H1 (cell line): ENCODE results near the gene MBOAT1. TPM values are rescaled to one million over a fixed set of nuclear protein-coding genes. Genes with fewer than 3 reads are reported as not detected.

Source experiments
- CTCF ChIA-PET: fragments of 300-600 bp; sonication (Branson Sonifier 250); formaldehyde crosslinking; loops from one replicate; lab custom pipeline; 2021; ENCODE audit not compliant: partially characterized antibody; lab: Charles Lee
- POLR2A ChIA-PET: fragments of 300-600 bp; sonication (Branson Sonifier 250); formaldehyde crosslinking; loops from one replicate; lab custom pipeline; 2021; ENCODE audit warnings: inconsistent platforms; ENCODE audit not compliant: partially characterized antibody; lab: Charles Lee
- DNase-seq, 2 experiments: peaks; one replicate each; pipeline versions ENCODE4 v3.0.0 to v3.0.0-alpha.2; 2010 to 2022; ENCODE audit warnings: low spot score in 2 of 2, low read depth in 1 of 2, mixed read lengths in 1 of 2
- FAIRE-seq: peaks from 2 replicates; lab custom pipeline; 2011; peaks lifted over from hg19 to GRCh38; lab: Jason Lieb, UNC
- H2AFZ ChIP-seq: 2 replicates; pipeline ENCODE4 v1.8.1; 2012; ENCODE audit warnings: low read length, inconsistent platforms
- H2AK5ac ChIP-seq: 2 replicates; pipeline ENCODE4 v1.6.1; 2013; ENCODE audit warnings: low read depth, low read length
- H2BK120ac ChIP-seq: replicated peaks from 2 replicates; pipeline ENCODE3; 2013; ENCODE audit warnings: low read depth, low read length, inconsistent platforms
- H2BK12ac ChIP-seq: 2 replicates; pipeline ENCODE4 v1.6.1; 2013; ENCODE audit warnings: low read depth, low read length
- H2BK15ac ChIP-seq: 2 replicates; pipeline ENCODE4 v1.6.1; 2013; ENCODE audit warnings: low read length
- H2BK20ac ChIP-seq: 2 replicates; pipeline ENCODE4 v1.6.1; 2013; ENCODE audit warnings: low read length
- H2BK5ac ChIP-seq: 2 replicates; pipeline ENCODE4 v1.6.1; 2013; ENCODE audit warnings: low read depth, low read length
- H3K14ac ChIP-seq: 2 replicates; pipeline ENCODE4 v1.6.1; 2013; ENCODE audit warnings: inconsistent platforms; ENCODE audit not compliant: insufficient read length
- H3K18ac ChIP-seq: 2 replicates; pipeline ENCODE4 v1.6.1; 2013; ENCODE audit warnings: low read length; ENCODE audit errors: extremely low read depth
- H3K23ac ChIP-seq: 2 replicates; pipeline ENCODE4 v1.6.1; 2013; ENCODE audit warnings: inconsistent platforms; ENCODE audit not compliant: insufficient read length
- H3K23me2 ChIP-seq: 2 replicates; pipeline ENCODE4 v1.6.1; 2013; ENCODE audit warnings: low read depth, low read length
- H3K27ac ChIP-seq: 2 replicates; pipeline ENCODE4 v1.6.1; 2011; ENCODE audit warnings: low read depth, low read length, inconsistent platforms
- H3K27me3 ChIP-seq, 4 experiments: replicated peaks in 1 of 4; 1 replicate in 1 of 4; 2 replicates in 3 of 4; pipeline versions ENCODE4 v1.6.1 to v1.8.1; 2011 to 2013; ENCODE audit warnings: low read length in 3 of 4, mild to moderate bottlenecking in 3 of 4, inconsistent platforms in 2 of 4, mixed read lengths in 2 of 4, moderate library complexity in 1 of 4; ENCODE audit not compliant: control insufficient read depth in 3 of 4, insufficient read depth in 3 of 4; ENCODE audit errors: extremely low read depth in 1 of 4
- H3K36me3 ChIP-seq, 4 experiments: 2 replicates each; pipeline versions ENCODE4 v1.6.1 to v1.8.1; 2011 to 2013; ENCODE audit warnings: mild to moderate bottlenecking in 4 of 4, low read length in 3 of 4, moderate library complexity in 2 of 4, control low read depth in 1 of 4, inconsistent platforms in 1 of 4; ENCODE audit not compliant: insufficient read depth in 4 of 4, control insufficient read depth in 2 of 4
- H3K4ac ChIP-seq: replicated peaks from 2 replicates; pipeline ENCODE3; 2013; ENCODE audit warnings: low read length, low read depth, mixed read lengths, inconsistent platforms; ENCODE audit not compliant: insufficient read length
- H3K4me1 ChIP-seq, 4 experiments: replicated peaks in 1 of 4; 1 replicate in 1 of 4; 2 replicates in 3 of 4; pipeline versions ENCODE4 v1.6.1 to v1.8.1; 2011 to 2013; ENCODE audit warnings: low read length in 3 of 4, inconsistent platforms in 2 of 4, mixed read lengths in 1 of 4; ENCODE audit not compliant: insufficient read depth in 4 of 4, control insufficient read depth in 3 of 4
- H3K4me2 ChIP-seq, 2 experiments: 2 replicates each; pipeline versions ENCODE4 v1.6.1 to v1.8.1; 2011 to 2013; ENCODE audit warnings: low read depth in 2 of 2, low read length in 2 of 2, control low read depth in 1 of 2, inconsistent platforms in 1 of 2, mild to moderate bottlenecking in 1 of 2; ENCODE audit not compliant: insufficient read depth in 1 of 2
- H3K4me3 ChIP-seq, 4 experiments: fragments of 200-600, 300-600 bp in 1 of 4; sonication (generic), shearing (Covaris generic), sonication (Bioruptor Twin) in 1 of 4; 2 replicates each; pipeline versions ENCODE4 v1.5.1 to v1.8.1; 2011 to 2016; ENCODE audit warnings: low read length in 4 of 4, low read depth in 3 of 4, control low read depth in 2 of 4, inconsistent platforms in 2 of 4, mild to moderate bottlenecking in 2 of 4, mixed read lengths in 1 of 4, moderate library complexity in 1 of 4; ENCODE audit not compliant: insufficient read depth in 2 of 4; ENCODE audit errors: extremely low read depth in 1 of 4
- H3K56ac ChIP-seq: replicated peaks from 2 replicates; pipeline ENCODE3; 2013; ENCODE audit warnings: low read depth, mild to moderate bottlenecking, mixed read lengths, low read length, inconsistent platforms; ENCODE audit not compliant: insufficient read length
- H3K79me1 ChIP-seq: 2 replicates; pipeline ENCODE4 v1.6.1; 2013; ENCODE audit warnings: low read depth, low read length, control low read depth
- H3K79me2 ChIP-seq, 2 experiments: 2 replicates each; pipeline versions ENCODE4 v1.6.1 to v1.8.1; 2012 to 2013; ENCODE audit warnings: low read length in 2 of 2, mild to moderate bottlenecking in 2 of 2, inconsistent platforms in 1 of 2; ENCODE audit not compliant: insufficient read depth in 2 of 2, control insufficient read depth in 1 of 2
- H3K9ac ChIP-seq, 4 experiments: replicated peaks in 1 of 4; 1 replicate in 1 of 4; 2 replicates in 3 of 4; pipeline versions ENCODE4 v1.6.1 to v1.8.1; 2011 to 2013; ENCODE audit warnings: low read depth in 3 of 4, low read length in 3 of 4, control low read depth in 2 of 4, mild to moderate bottlenecking in 2 of 4, moderate library complexity in 2 of 4, inconsistent platforms in 1 of 4; ENCODE audit errors: extremely low read depth in 1 of 4
- H3K9me3 ChIP-seq, 2 experiments: 2 replicates each; pipeline versions ENCODE4 v1.6.1 to v1.8.1; 2012 to 2013; ENCODE audit warnings: mild to moderate bottlenecking in 2 of 2, moderate library complexity in 2 of 2, control low read depth in 1 of 2, inconsistent platforms in 1 of 2, low read depth in 1 of 2, low read length in 1 of 2, mixed read lengths in 1 of 2; ENCODE audit not compliant: insufficient read depth in 2 of 2
- H4K20me1 ChIP-seq, 2 experiments: replicated peaks in 1 of 2; 2 replicates each; pipeline versions ENCODE3 to v1.8.1; 2011 to 2013; ENCODE audit warnings: inconsistent platforms in 2 of 2, low read length in 2 of 2, mild to moderate bottlenecking in 1 of 2; ENCODE audit not compliant: insufficient read depth in 2 of 2, control insufficient read depth in 1 of 2
- H4K5ac ChIP-seq: 2 replicates; pipeline ENCODE4 v1.6.1; 2013; ENCODE audit warnings: low read length, low read depth, mixed read lengths, inconsistent platforms; ENCODE audit not compliant: insufficient read length
- H4K8ac ChIP-seq: 2 replicates; pipeline ENCODE4 v1.8.0; 2013; ENCODE audit warnings: mild to moderate bottlenecking, moderate library complexity, low read length, inconsistent platforms; ENCODE audit not compliant: insufficient read depth; ENCODE audit errors: extremely low read depth
- H4K91ac ChIP-seq: replicated peaks from 2 replicates; pipeline ENCODE3; 2013; ENCODE audit warnings: low read length, mixed read lengths, inconsistent platforms; ENCODE audit not compliant: insufficient read length
- ATF2 ChIP-seq: IDR thresholded peaks from 2 replicates; pipeline ENCODE4 v1.6.1; 2012; ENCODE audit warnings: low read length, inconsistent platforms
- CBX5 ChIP-seq: fragments of 300-800, 300-1000 bp; sonication (generic); IDR thresholded peaks from 2 replicates; pipeline ENCODE4 v1.7.1; 2016; ENCODE audit warnings: antibody characterized with exemption, low read length, low read depth
- POLR2A ChIP-seq, 2 experiments: IDR thresholded peaks; 1 replicate in 1 of 2; 2 replicates in 1 of 2; pipeline ENCODE4 v1.6.1; 2011; ENCODE audit warnings: low read depth in 2 of 2, low read length in 2 of 2, mild to moderate bottlenecking in 2 of 2; ENCODE audit errors: control extremely low read depth in 1 of 2
- RXRA ChIP-seq: IDR thresholded peaks from 2 replicates; pipeline ENCODE4 v1.6.1; 2011; ENCODE audit warnings: low read depth, mild to moderate bottlenecking, low read length, moderate library complexity; ENCODE audit not compliant: insufficient read depth
- SP1 ChIP-seq: IDR thresholded peaks from 2 replicates; pipeline ENCODE4 v1.6.1; 2011; ENCODE audit warnings: low read depth, low read length
- SP4 ChIP-seq: IDR thresholded peaks from 2 replicates; pipeline ENCODE4 v1.6.1; 2012; ENCODE audit warnings: low read length, inconsistent platforms
- WGBS, 2 experiments: shearing (Covaris generic) in 1 of 2; methylation state at CpG; one replicate each; pipeline versions ENCODE4 v1.1.6 to v1.1.7; 2013 to 2015; ENCODE audit warnings: low lambda C conversion rate in 2 of 2, mixed read lengths in 2 of 2, inconsistent platforms in 1 of 2, low coverage in 1 of 2, missing lambda C conversion rate in 1 of 2; ENCODE audit not compliant: insufficient replicate concordance in 2 of 2, insufficient coverage in 1 of 2, insufficient read length in 1 of 2; ENCODE audit errors: extremely low coverage in 1 of 2, missing lambda C conversion rate in 1 of 2; 5-methylcytosine and 5-hydroxymethylcytosine counted together
- polyA plus RNA-seq, 7 experiments: library from polyadenylated mRNA; depleted of rRNA in 3 of 7; stranded (reverse) in 5 of 7; unstranded in 2 of 7; fragments of >200 nt in 5 of 7; fragments of 200-250 nt in 2 of 7; gene quantifications; 1 replicate in 5 of 7; 2 replicates in 1 of 7; 4 replicates in 1 of 7; pipeline versions ENCODE4 v1.2.1 to v1.2.3, GENCODE V29; 2011 to 2013; ENCODE audit warnings: missing spikeins in 2 of 7, mixed read lengths in 2 of 7
- total RNA-seq: library from RNA; stranded (reverse); fragmentation: NEBNext Ultra II Directional; extraction: Animal tissue kit (Norgen Biotek cat#: 25700); gene quantifications from 2 replicates; pipeline ENCODE4 v1.2.1, GENCODE V29; 2021
- TF ChIP-seq, protein P1 (sequence below), 3 experiments: IDR thresholded peaks; 1 replicate in 2 of 3; 2 replicates in 1 of 3; pipeline versions ENCODE4 v1.5.1 to v1.6.1; 2011; ENCODE audit warnings: low read length in 3 of 3, mild to moderate bottlenecking in 3 of 3, inconsistent platforms in 2 of 3, low read depth in 1 of 3, moderate library complexity in 1 of 3; ENCODE audit not compliant: insufficient read depth in 1 of 3; ENCODE audit errors: control extremely low read depth in 1 of 3

The MBOAT1 gene
- total and polyA plus RNA-seq, 2 of the 8 experiments (the other 6 are each of a cell fraction or from before 2014, with no cell fraction given), result 4.9 to 19.5 TPM

GRCh38 chr6:20109526-20109925 lies 102.7 kb downstream of the MBOAT1 start:
- Histone ChIP-seq H2AFZ (no peak overlapping the region), H3K36me3 (no peaks in the 10 kb centered on the region; a peak in 2 of 8 replicates), H3K9ac (no peak overlapping the region), H3K4ac (no peak overlapping the region), H2BK15ac (no peak overlapping the region), H4K8ac (no peak overlapping the region), H3K27ac (no peak overlapping the region), H2AK5ac (no peak overlapping the region), H3K56ac (no peak overlapping the region), H3K79me2 (no peaks in the 10 kb centered on the region), H2BK120ac (no peak overlapping the region), H4K91ac (no peak overlapping the region), H4K20me1 (no peaks in the 10 kb centered on the region), H4K5ac (no peak overlapping the region), H3K4me2 (no peak overlapping the region), H3K23me2 (no peaks in the 10 kb centered on the region), H3K18ac (no peak overlapping the region), H3K14ac (no peak overlapping the region), H3K79me1 (no peaks in the 10 kb centered on the region), H3K9me3 (no peaks in the 10 kb centered on the region), H2BK20ac (no peak overlapping the region), H2BK12ac (no peak overlapping the region), H3K4me1 (no peaks in the 10 kb centered on the region), H3K27me3 (no peaks in the 10 kb centered on the region), H3K23ac (no peak overlapping the region), H3K4me3 (no peak overlapping the region), H2BK5ac (no peak overlapping the region)
- no peak for DNase-seq
- ChIA-PET POLR2A (interaction anchor here (1.2 kb wide), 1 partner anchor 17 kb away, joined by 4 read pairs; no protein-coding TSS in a partner anchor), CTCF (interaction anchor here (1.2 to 2.7 kb wide), 3 partner anchors 16 to 1360 kb away, joined by 3 to 25 read pairs (median 6); no protein-coding TSS in a partner anchor)
- no peak for FAIRE-seq
- TF ChIP-seq CBX5 (no peak), RXRA (no peak), ATF2 (no peak), SP4 (no peak), SP1 (no peak), POLR2A (IDR thresholded peaks at IDR 0.05; ENCODE audit: control extremely low read depth in 1 of 2, low read depth in 2 of 2, low read length in 2 of 2) (no peak)
- TF ChIP-seq, protein P1, sequence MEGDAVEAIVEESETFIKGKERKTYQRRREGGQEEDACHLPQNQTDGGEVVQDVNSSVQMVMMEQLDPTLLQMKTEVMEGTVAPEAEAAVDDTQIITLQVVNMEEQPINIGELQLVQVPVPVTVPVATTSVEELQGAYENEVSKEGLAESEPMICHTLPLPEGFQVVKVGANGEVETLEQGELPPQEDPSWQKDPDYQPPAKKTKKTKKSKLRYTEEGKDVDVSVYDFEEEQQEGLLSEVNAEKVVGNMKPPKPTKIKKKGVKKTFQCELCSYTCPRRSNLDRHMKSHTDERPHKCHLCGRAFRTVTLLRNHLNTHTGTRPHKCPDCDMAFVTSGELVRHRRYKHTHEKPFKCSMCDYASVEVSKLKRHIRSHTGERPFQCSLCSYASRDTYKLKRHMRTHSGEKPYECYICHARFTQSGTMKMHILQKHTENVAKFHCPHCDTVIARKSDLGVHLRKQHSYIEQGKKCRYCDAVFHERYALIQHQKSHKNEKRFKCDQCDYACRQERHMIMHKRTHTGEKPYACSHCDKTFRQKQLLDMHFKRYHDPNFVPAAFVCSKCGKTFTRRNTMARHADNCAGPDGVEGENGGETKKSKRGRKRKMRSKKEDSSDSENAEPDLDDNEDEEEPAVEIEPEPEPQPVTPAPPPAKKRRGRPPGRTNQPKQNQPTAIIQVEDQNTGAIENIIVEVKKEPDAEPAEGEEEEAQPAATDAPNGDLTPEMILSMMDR (IDR thresholded peaks at IDR 0.05; ENCODE audit: control extremely low read depth in 1 of 3, insufficient read depth in 1 of 3, low read depth in 1 of 3, low read length in 3 of 3), result no peak
- 93% methylated on average over 6 of the region's 6 CpGs; no CpG with 5 or more reads in 1 of the 2 experiments for WGBS, 2 experiments
